AG04450 (cell line): ENCODE data around the gene SLC46A3. TPM values are rescaled to one million over a fixed set of nuclear protein-coding genes. Genes with fewer than 3 reads are reported as not detected.

Experiments
- CTCF ChIA-PET: fragments of 300-600, 350-600 bp; formaldehyde crosslinking; extraction: SDS; loops from one replicate; lab custom pipeline; 2022; ENCODE audit warnings: antibody characterized with exemption, inconsistent platforms; lab: Charles Lee
- POLR2A ChIA-PET: fragments of 350-600 bp; formaldehyde crosslinking; extraction: SDS; loops from one replicate; lab custom pipeline; 2021; ENCODE audit warnings: antibody characterized with exemption, inconsistent platforms; lab: Yijun Ruan, JAX
- DNase-seq: peaks from one replicate; pipeline ENCODE4 v3.0.0-alpha.2; 2011; ENCODE audit warnings: low read depth, low spot score
- H3K27ac ChIP-seq: one replicate; pipeline ENCODE4 v1.5.1; 2012; ENCODE audit warnings: low read depth, low read length, control low read depth
- H3K27me3 ChIP-seq: one replicate; pipeline ENCODE4 v1.6.0; 2012; ENCODE audit warnings: low read length; ENCODE audit not compliant: control insufficient read depth, insufficient read depth
- H3K4me3 ChIP-seq: 2 replicates; pipeline ENCODE4 v1.5.1; 2011; ENCODE audit warnings: mild to moderate bottlenecking, low read depth, low read length, control low read depth
- H3K9me3 ChIP-seq: 2 replicates; pipeline ENCODE4 v1.5.1; 2012; ENCODE audit warnings: low read length; ENCODE audit not compliant: control insufficient read depth, insufficient read depth
- CTCF ChIP-seq: IDR thresholded peaks from 2 replicates; pipeline ENCODE4 v1.5.1; 2011; ENCODE audit warnings: low read depth, low read length, control low read depth, inconsistent platforms
- polyA plus RNA-seq: library from polyadenylated mRNA; depleted of rRNA; stranded (reverse); fragments of >200 nt; gene quantifications from 2 replicates; pipeline ENCODE4 v1.2.3, GENCODE V29; 2011

Gene SLC46A3
- polyA plus RNA-seq, 1 experiment, result 5.2 TPM

GRCh38 chr13:28725046-28725610 is 6.4 kb upstream of the SLC46A3 start:
- H3K4me3 ChIP-seq, result no peak overlapping the region
- no peak overlapping the region for H3K27ac ChIP-seq
- POLR2A ChIA-PET, result no interaction called here
- CTCF ChIA-PET, result no interaction called here
- DNase-seq, result no peak
- no peaks in the 10 kb centered on the region; the same call in 1 of the 2 replicates for H3K9me3 ChIP-seq
- H3K27me3 ChIP-seq, result no peaks in the 10 kb centered on the region
- no peak for TF ChIP-seq CTCF

GRCh38 chr13:28723806-28724205 is 5.0 kb upstream of the SLC46A3 start:
- CTCF ChIA-PET, result no interaction called here

GRCh38 chr13:28719227-28720055 is 671 bp upstream of the SLC46A3 start:
- Histone ChIP-seq H3K4me3 (peak overlapping the region; percentile 73), H3K27ac (no peak overlapping the region), H3K27me3 (no peaks in the 10 kb centered on the region), H3K9me3 (no peaks in the 10 kb centered on the region; the same call in 1 of the 2 replicates)
- ChIA-PET CTCF (interaction anchor here (0.7 to 1.2 kb wide), 2 partner anchors 22 to 490 kb away, joined by 3 read pairs; no protein-coding TSS in a partner anchor), POLR2A (no interaction called here)
- no peak for TF ChIP-seq CTCF
- DNase-seq, result no peak

More at GRCh38 chr13:28723806-28724205, 5.0 kb upstream of the SLC46A3 start:
- no peaks in the 10 kb centered on the region for H3K27me3 ChIP-seq
- H3K4me3 ChIP-seq, result no peak overlapping the region
- H3K9me3 ChIP-seq, result no peaks in the 10 kb centered on the region; the same call in 1 of the 2 replicates
- TF ChIP-seq CTCF, result no peak
- POLR2A ChIA-PET, result no interaction called here
- no peak overlapping the region for H3K27ac ChIP-seq
- DNase-seq, result no peak

- Histone ChIP-seq H3K9me3 (no peaks in the 10 kb centered on the region), H3K27ac (peak overlapping the region; percentile 86), H3K27me3 (no peaks in the 10 kb centered on the region), H3K4me3 (peak overlapping the region; percentile 73)
- ChIA-PET CTCF (interaction anchor here (1.2 kb wide), 1 partner anchor 20 kb away, joined by 3 read pairs; no protein-coding TSS in a partner anchor), POLR2A (no interaction called here)
- DNase-seq, result no peak
- TF ChIP-seq CTCF, result no peak
Measured at GRCh38 chr13:28718196-28718542, 601 bp downstream of the SLC46A3 start.

GRCh38 chr13:28717170-28717569 is 1.6 kb downstream of the SLC46A3 start:
- no peak for DNase-seq
- Histone ChIP-seq H3K27ac (no peak overlapping the region), H3K9me3 (no peaks in the 10 kb centered on the region), H3K4me3 (no peak overlapping the region), H3K27me3 (no peaks in the 10 kb centered on the region)
- no peak for TF ChIP-seq CTCF
- ChIA-PET CTCF (interaction anchor here (1.3 kb wide), 1 partner anchor 79 kb away, joined by 9 read pairs; no protein-coding TSS in a partner anchor), POLR2A (no interaction called here)
